Astrocyte of the cerebellum (primary cell): ENCODE measurements around the gene SLC26A9.

Experiments
- DNase-seq: peaks from one replicate; pipeline ENCODE4 v3.0.0-alpha.2; 2011; ENCODE audit warnings: low read depth
- H3K4me3 ChIP-seq: 2 replicates; pipeline ENCODE4 v1.5.1; 2011; ENCODE audit warnings: mild to moderate bottlenecking, low read depth, low read length, moderate library complexity
- CTCF ChIP-seq: IDR thresholded peaks from 2 replicates; pipeline ENCODE4 v1.5.1; 2012; ENCODE audit warnings: low read length, low read depth, moderate library complexity, mild to moderate bottlenecking; ENCODE audit errors: missing control alignments
- in situ Hi-C: cut with HindIII; loops from 2 replicates; pipeline ENCODE4 v1.10.0; 2017; ENCODE audit warnings: low sequenced_read_pairs

The SLC26A9 gene

GRCh38 chr1:205935869-205936268, 7.4 kb downstream of the SLC26A9 start:
- no peak for DNase-seq
- H3K4me3 ChIP-seq = no peak overlapping the region
- in situ Hi-C loops = no loop called here
- no peak for TF ChIP-seq CTCF

- H3K4me3 ChIP-seq = no peak overlapping the region
- in situ Hi-C loops = no loop called here
- no peak for TF ChIP-seq CTCF
- DNase-seq = no peak
Measured at GRCh38 chr1:205934788-205935187, 8.5 kb downstream of the SLC26A9 start.

GRCh38 chr1:205933671-205934618, 9.3 kb downstream of the SLC26A9 start:
- TF ChIP-seq CTCF = no peak
- in situ Hi-C loops = no loop called here
- no peak overlapping the region for H3K4me3 ChIP-seq
- DNase-seq = no peak

DNA sequence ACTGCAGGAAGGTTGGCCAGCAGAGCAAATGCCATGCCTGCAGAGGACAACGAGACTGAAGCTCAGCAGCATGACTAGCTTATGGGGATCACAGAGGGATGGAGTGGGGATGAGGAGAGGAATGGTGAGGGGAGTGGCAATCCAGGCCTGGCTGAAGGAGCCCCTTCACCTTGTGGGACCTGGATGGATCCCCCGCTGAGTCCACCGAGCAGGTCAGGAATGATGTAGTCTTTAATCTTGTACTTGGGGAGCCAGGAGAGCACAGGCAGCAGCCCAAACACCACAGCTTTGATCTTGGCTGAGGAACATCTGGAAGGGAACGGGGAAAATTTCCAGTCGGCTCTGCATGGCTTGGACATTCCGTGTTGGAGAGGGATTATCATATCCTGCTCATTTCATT, 10.5 kb downstream of the SLC26A9 start:
- in situ Hi-C loops = no loop called here
- no peak for DNase-seq
- no peak for TF ChIP-seq CTCF
- H3K4me3 ChIP-seq = no peak overlapping the region

DNA sequence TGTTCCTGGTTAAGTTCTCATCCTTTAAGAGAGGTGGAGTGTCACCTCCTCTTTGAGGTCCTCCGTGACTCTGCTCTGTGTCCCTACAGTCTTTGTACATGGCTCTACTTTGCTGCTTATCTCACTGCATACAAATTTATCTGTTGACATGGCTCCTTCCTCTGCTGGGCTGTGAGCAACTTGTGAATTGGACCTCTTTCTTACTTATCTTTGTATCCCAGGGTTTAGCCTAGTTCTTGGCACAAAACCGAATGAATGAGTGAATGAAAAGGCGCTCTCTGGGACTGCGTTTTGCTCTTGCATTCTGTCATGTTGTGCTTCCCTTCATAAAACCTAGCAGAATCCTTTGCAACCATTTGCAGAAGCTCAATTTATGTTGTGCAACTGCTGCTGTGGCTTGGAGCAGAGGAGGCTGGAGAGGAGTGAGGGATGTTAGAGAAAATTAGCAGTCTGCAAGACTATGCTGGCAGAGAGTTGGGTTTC, 12.4 kb downstream of the SLC26A9 start:
- no peak for TF ChIP-seq CTCF
- H3K4me3 ChIP-seq = no peak overlapping the region
- DNase-seq = no peak
- in situ Hi-C loops = no loop called here

- no peak for TF ChIP-seq CTCF
- no peak for DNase-seq
- H3K4me3 ChIP-seq = no peak overlapping the region
- in situ Hi-C loops = no loop called here
Measured at GRCh38 chr1:205930195-205930577, 13.1 kb downstream of the SLC26A9 start.
